Activated B cell treated with CpG ODN at 0.5 μM for 24 hours (primary cell): Measurements from ENCODE around the gene ARHGAP24. TPM values are rescaled to one million over a fixed set of nuclear protein-coding genes. Genes with fewer than 3 reads are reported as not detected.

Experiments used
- ATAC-seq: fragments of 200-7000 bp; cut with Tn5 transposase; one replicate; pipeline ENCODE4 v1.10.0; 2021; ENCODE audit warnings: low read depth, mild to moderate bottlenecking, moderate library complexity
- CTCF ChIA-PET: fragments of 350-600 bp; sonication (Branson Sonifier 250); formaldehyde crosslinking; loops from one replicate; lab custom pipeline; 2021; ENCODE audit warnings: antibody characterized with exemption; lab: Charles Lee
- POLR2A ChIA-PET: fragments of 350-600 bp; sonication (Branson Sonifier 250); formaldehyde crosslinking; loops from one replicate; lab custom pipeline; 2021; ENCODE audit warnings: antibody characterized with exemption; lab: Charles Lee
- DNase-seq: peaks from one replicate; pipeline ENCODE4 v3.0.0; 2022
- H3K27ac Mint-ChIP-seq: one replicate; pipeline ENCODE4 v1.8.0; 2020; ENCODE audit warnings: mixed read lengths
- H3K27me3 Mint-ChIP-seq: one replicate; pipeline ENCODE4 v1.8.0; 2021; ENCODE audit warnings: mixed read lengths
- H3K36me3 Mint-ChIP-seq: one replicate; pipeline ENCODE4 v1.8.0; 2021; ENCODE audit warnings: low read depth, mixed read lengths
- H3K4me1 Mint-ChIP-seq: one replicate; pipeline ENCODE4 v1.8.0; 2021; ENCODE audit warnings: mixed read lengths
- H3K4me3 Mint-ChIP-seq: one replicate; pipeline ENCODE4 v1.8.0; 2020; ENCODE audit warnings: mild to moderate bottlenecking, mixed read lengths
- H3K9me3 Mint-ChIP-seq: one replicate; pipeline ENCODE4 v1.8.0; 2020; ENCODE audit warnings: mixed read lengths
- CTCF ChIP-seq: fragments of 200-600 bp; IDR thresholded peaks from one replicate; pipeline ENCODE4 v1.8.0; 2022; ENCODE audit warnings: antibody characterized with exemption, mild to moderate bottlenecking
- intact Hi-C: fragments of 100-400 bp; cut with micrococcal nuclease; formaldehyde crosslinking; loops from one replicate; pipeline ENCODE4 v1.15.1; 2024
- total RNA-seq: library from RNA; stranded (reverse); gene quantifications from 2 replicates; pipeline ENCODE4 v1.2.3, GENCODE V29; 2022

Gene ARHGAP24
- total RNA-seq, 1 donor from 2014 or later = 231 TPM

GRCh38 chr4:85733798-85734197, 258.8 kb downstream of the ARHGAP24 start:
- no peaks in the 10 kb centered on the region for H3K9me3 Mint-ChIP-seq
- CTCF ChIA-PET = interaction anchor here (0.9 to 1.1 kb wide), 2 partner anchors 13 kb away, joined by 3 to 6 read pairs; no protein-coding TSS in a partner anchor
- H3K27me3 Mint-ChIP-seq = no peaks in the 10 kb centered on the region
- no peak for TF ChIP-seq CTCF
- peak overlapping the region; percentile 52 for H3K4me3 Mint-ChIP-seq
- intact Hi-C loops = loop anchor here (1.0 to 2.0 kb wide), 2 partner anchors 7 to 73 kb away; no protein-coding TSS in a partner anchor
- peaks cover 12% of the 10 kb centered on the region for H3K36me3 Mint-ChIP-seq
- POLR2A ChIA-PET = interaction anchor here (0.6 to 1.2 kb wide), 9 partner anchors 14 to 342 kb away, joined by 3 to 12 read pairs (median 3); partner anchors contain the start of gene ARHGAP24
- ATAC-seq (peak; percentile 49), DNase-seq (no peak)
- H3K27ac Mint-ChIP-seq = peak overlapping the region; percentile 83
- peaks cover 76% of the 10 kb centered on the region for H3K4me1 Mint-ChIP-seq

GRCh38 chr4:85734424-85734831, 259.5 kb downstream of the ARHGAP24 start:
- no peaks in the 10 kb centered on the region for H3K27me3 Mint-ChIP-seq
- ChIA-PET POLR2A (interaction anchor here (0.6 to 1.2 kb wide), 8 partner anchors 14 to 343 kb away, joined by 3 to 12 read pairs (median 3); partner anchors contain the start of gene ARHGAP24), CTCF (interaction anchor here (0.9 to 1.1 kb wide), 2 partner anchors 13 kb away, joined by 3 to 6 read pairs; no protein-coding TSS in a partner anchor)
- ATAC-seq (peak; percentile 56), DNase-seq (no peak)
- H3K4me3 Mint-ChIP-seq = peak overlapping the region; percentile 52
- no peaks in the 10 kb centered on the region for H3K9me3 Mint-ChIP-seq
- H3K27ac Mint-ChIP-seq = peak overlapping the region; percentile 83
- peaks cover 16% of the 10 kb centered on the region for H3K36me3 Mint-ChIP-seq
- peaks cover 82% of the 10 kb centered on the region for H3K4me1 Mint-ChIP-seq
- no peak for TF ChIP-seq CTCF
- intact Hi-C loops = loop anchor here (1.0 to 2.0 kb wide), 2 partner anchors 8 to 74 kb away; no protein-coding TSS in a partner anchor

GRCh38 chr4:85736571-85736970, 261.6 kb downstream of the ARHGAP24 start:
- no peak for ATAC-seq
- no peaks in the 10 kb centered on the region for H3K27me3 Mint-ChIP-seq

GRCh38 chr4:85737254-85737653, 262.3 kb downstream of the ARHGAP24 start:
- POLR2A ChIA-PET = interaction anchor here (1.0 kb wide), 1 partner anchor 262 kb away, joined by 3 read pairs; no protein-coding TSS in a partner anchor
- Mint-ChIP-seq H3K4me1 (peaks cover 88% of the 10 kb centered on the region), H3K36me3 (peaks cover 20% of the 10 kb centered on the region), H3K9me3 (no peaks in the 10 kb centered on the region), H3K27ac (peak overlapping the region; percentile 52), H3K4me3 (no peak overlapping the region), H3K27me3 (no peaks in the 10 kb centered on the region)
- CTCF ChIA-PET = interaction anchor here (1.6 kb wide), 1 partner anchor 10 kb away, joined by 5 read pairs; no protein-coding TSS in a partner anchor
- ATAC-seq (no peak), DNase-seq (no peak)
- intact Hi-C loops = no loop called here
- TF ChIP-seq CTCF = no peak

More at GRCh38 chr4:85736571-85736970, 261.6 kb downstream of the ARHGAP24 start:
- DNase-seq = no peak
- Mint-ChIP-seq H3K9me3 (no peaks in the 10 kb centered on the region), H3K4me1 (peaks cover 87% of the 10 kb centered on the region), H3K36me3 (peaks cover 19% of the 10 kb centered on the region), H3K4me3 (no peak overlapping the region), H3K27ac (peak overlapping the region; percentile 19)
- ChIA-PET POLR2A (interaction anchor here (1.0 kb wide), 1 partner anchor 261 kb away, joined by 3 read pairs; no protein-coding TSS in a partner anchor), CTCF (interaction anchor here (1.6 kb wide), 1 partner anchor 11 kb away, joined by 5 read pairs; no protein-coding TSS in a partner anchor)
- intact Hi-C loops = no loop called here
- no peak for TF ChIP-seq CTCF

GRCh38 chr4:85738721-85739120, 263.8 kb downstream of the ARHGAP24 start:
- no peak for TF ChIP-seq CTCF
- Mint-ChIP-seq H3K9me3 (no peaks in the 10 kb centered on the region), H3K27me3 (no peaks in the 10 kb centered on the region), H3K4me1 (peaks cover 89% of the 10 kb centered on the region), H3K36me3 (peaks cover 23% of the 10 kb centered on the region), H3K27ac (no peak overlapping the region), H3K4me3 (no peak overlapping the region)
- ChIA-PET CTCF (interaction anchor here (1.0 kb wide), 1 partner anchor 8 kb away, joined by 4 read pairs; no protein-coding TSS in a partner anchor), POLR2A (no interaction called here)
- DNase-seq = no peak
- ATAC-seq = no peak
- intact Hi-C loops = no loop called here
